ENCODE results near the gene PDE6G. TPM values are rescaled to one million over a fixed set of nuclear protein-coding genes. Genes with fewer than 3 reads are reported as not detected.
A peak's percentile ranks its signal among the peaks of the same experiment; 100 is the strongest.

Gene PDE6G
- total and polyA plus RNA-seq, 2 of the 8 experiments (the other 6 are each of a cell fraction or from before 2014, with no cell fraction given): 5.8 to 12.9 TPM

GRCh38 chr17:81666092-81666341 lies 9.7 kb upstream of the PDE6G start:
- no peak overlapping the region for H2AFZ ChIP-seq (ENCODE audit: low read length)
- CTCF ChIA-PET (ENCODE audit: partially characterized antibody): interaction anchor here (0.6 to 1.3 kb wide), 2 partner anchors 9 to 174 kb away, joined by 3 to 5 read pairs; no protein-coding TSS in a partner anchor

More at GRCh38 chr17:81666092-81666341, 9.7 kb upstream of the PDE6G start:
- Histone ChIP-seq H4K20me1 (replicated peaks in 1 of 2; ENCODE audit: control insufficient read depth in 1 of 2, insufficient read depth in 2 of 2, low read length in 2 of 2) (peaks cover 8% of the 10 kb centered on the region in 2 experiments), H3K9ac (replicated peaks in 1 of 4; ENCODE audit: extremely low read depth in 1 of 4, low read depth in 3 of 4, low read length in 3 of 4) (peak overlapping the region; percentile 42 to 86 (median 82); a peak in 6 of 7 replicates), H3K4me2 (ENCODE audit: insufficient read depth in 1 of 2, low read depth in 2 of 2, low read length in 2 of 2) (peak overlapping the region; percentile 77 to 84), H4K5ac (ENCODE audit: insufficient read length, low read depth, low read length) (peak overlapping the region; percentile 38), H2BK15ac (ENCODE audit: low read length) (no peak overlapping the region), H3K56ac (replicated peaks; ENCODE audit: insufficient read length, low read depth, low read length) (peak overlapping the region; percentile 59), H2BK12ac (ENCODE audit: low read depth, low read length) (0 out of 2 replicates have a peak overlapping the region, but pooled peaks have one; percentile 6), H4K8ac (ENCODE audit: extremely low read depth, insufficient read depth, low read length) (peak overlapping the region; percentile 92), H3K9me3 (ENCODE audit: insufficient read depth in 2 of 2, low read depth in 1 of 2, low read length in 1 of 2) (no peaks in the 10 kb centered on the region), H2BK120ac (replicated peaks; ENCODE audit: low read depth, low read length) (no peak overlapping the region), H3K4me1 (replicated peaks in 1 of 4; ENCODE audit: control insufficient read depth in 3 of 4, insufficient read depth in 4 of 4, low read length in 3 of 4) (peaks cover 3 to 11% (median 8%) of the 10 kb centered on the region in 4 experiments), H3K18ac (ENCODE audit: extremely low read depth, low read length) (peak overlapping the region; percentile 65; the same call in 1 of the 2 replicates), H4K91ac (replicated peaks; ENCODE audit: insufficient read length, low read length) (peak overlapping the region; percentile 65), H3K79me2 (ENCODE audit: control insufficient read depth in 1 of 2, insufficient read depth in 2 of 2, low read length in 2 of 2) (peaks cover 0 to 24% of the 10 kb centered on the region in 2 experiments; a peak in 2 of 4 replicates), H3K23me2 (ENCODE audit: low read depth, low read length) (peaks cover 4% of the 10 kb centered on the region; the same call in 1 of the 2 replicates), H3K14ac (ENCODE audit: insufficient read length) (no peak overlapping the region), H3K4ac (replicated peaks; ENCODE audit: insufficient read length, low read depth, low read length) (peak overlapping the region; percentile 63), H2BK5ac (ENCODE audit: low read depth, low read length) (peak overlapping the region; percentile 85; the same call in 1 of the 2 replicates), H3K23ac (ENCODE audit: insufficient read length) (no peak overlapping the region), H2AK5ac (ENCODE audit: low read depth, low read length) (no peak overlapping the region), H3K36me3 (ENCODE audit: control insufficient read depth in 2 of 4, insufficient read depth in 4 of 4, low read length in 3 of 4) (peaks cover 9 to 30% (median 21%) of the 10 kb centered on the region in 4 experiments; a peak in 7 of 8 replicates), H3K4me3 (ENCODE audit: extremely low read depth in 1 of 4, insufficient read depth in 2 of 4, low read depth in 3 of 4, low read length in 4 of 4) (peak overlapping the region; percentile 62 to 95 (median 88)), H3K27ac (ENCODE audit: low read depth, low read length) (peak overlapping the region; percentile 41; the same call in 1 of the 2 replicates), H3K27me3 (replicated peaks in 1 of 4; ENCODE audit: control insufficient read depth in 3 of 4, extremely low read depth in 1 of 4, insufficient read depth in 3 of 4, low read length in 3 of 4) (no peaks in the 10 kb centered on the region), H2BK20ac (ENCODE audit: low read length) (no peak overlapping the region), H3K79me1 (ENCODE audit: low read depth, low read length) (peaks cover 8% of the 10 kb centered on the region)
- POLR2A ChIA-PET (ENCODE audit: partially characterized antibody): interaction anchor here (0.9 to 9.3 kb wide), 21 partner anchors 8 to 358 kb away, joined by 3 to 65 read pairs (median 3); partner anchors contain the start of genes ARL16, HGS, LRRC45 and MCRIP1
- no peak for FAIRE-seq
- 9% methylated on average over 10 of the region's 16 CpGs; no CpG with 5 or more reads in 1 of the 2 experiments for whole genome bisulfite sequencing, 2 experiments (ENCODE audit: extremely low coverage in 1 of 2, insufficient coverage in 1 of 2, insufficient read length in 1 of 2, insufficient replicate concordance in 2 of 2, low coverage in 1 of 2, low lambda C conversion rate in 2 of 2, missing lambda C conversion rate in 1 of 2)
- no peak for TF ChIP-seq SIRT6 (IDR thresholded peaks at IDR 0.05; ENCODE audit: low read length)
- TF ChIP-seq SP4 (IDR thresholded peaks at IDR 0.05; ENCODE audit: low read length): no peak
- no peak for TF ChIP-seq SP2 (IDR thresholded peaks at IDR 0.05; ENCODE audit: low read length)
- TF ChIP-seq CTBP2 (IDR thresholded peaks at IDR 0.05; ENCODE audit: borderline replicate concordance, insufficient read depth, insufficient read length, low read length): no peak
- no peak for TF ChIP-seq EZH2 (IDR thresholded peaks at IDR 0.05; ENCODE audit: low read depth, low read length, severe bottlenecking)
- TF ChIP-seq EGR1 (IDR thresholded peaks at IDR 0.05; ENCODE audit: borderline replicate concordance, low read depth, low read length): no peak
- TF ChIP-seq TCF12 (IDR thresholded peaks at IDR 0.05; ENCODE audit: low read depth, low read length): no peak
- no peak for TF ChIP-seq ATF3 (IDR thresholded peaks at IDR 0.05; ENCODE audit: insufficient read depth, low read depth, low read length)
- TF ChIP-seq, protein P1, sequence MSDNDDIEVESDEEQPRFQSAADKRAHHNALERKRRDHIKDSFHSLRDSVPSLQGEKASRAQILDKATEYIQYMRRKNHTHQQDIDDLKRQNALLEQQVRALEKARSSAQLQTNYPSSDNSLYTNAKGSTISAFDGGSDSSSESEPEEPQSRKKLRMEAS (IDR thresholded peaks at IDR 0.05): no peak
- TF ChIP-seq CREB1 (IDR thresholded peaks at IDR 0.05): no peak
- TF ChIP-seq KDM4A (IDR thresholded peaks at IDR 0.05; ENCODE audit: low read depth, low read length, severe bottlenecking): no peak
- TF ChIP-seq MAFK (IDR thresholded peaks at IDR 0.05; ENCODE audit: low read depth, low read length): no peak
- no peak for TF ChIP-seq TBP (IDR thresholded peaks at IDR 0.05; ENCODE audit: low read depth, low read length)
- no peak for DNase-seq (ENCODE audit: low read depth in 1 of 2, low spot score in 2 of 2)

Measured in H1 (cell line).